Sigmoid colon (tissue), 7 donors: Measurements from ENCODE around the gene YEATS2. TPM values are rescaled to one million over a fixed set of nuclear protein-coding genes. Genes with fewer than 3 reads are reported as not detected.

ENCODE experiments used
- DNase-seq: peaks from one replicate; pipeline ENCODE4 v3.0.0-alpha.2; 2019
- H3K27ac ChIP-seq, 4 donors: fragments of 200-600 bp; sonication (generic); one replicate each; pipeline ENCODE4 v1.5.1; 2016 to 2019; ENCODE audit warnings: mild to moderate bottlenecking in 1 of 4
- H3K27me3 ChIP-seq, 3 donors: fragments of 200-600 bp; sonication (generic); one replicate each; pipeline ENCODE4 v1.5.1; 2019; ENCODE audit warnings: mild to moderate bottlenecking in 1 of 3
- H3K36me3 ChIP-seq, 4 donors: fragments of 200-600 bp; sonication (generic); one replicate each; pipeline ENCODE4 v1.5.1; 2016 to 2019
- H3K4me1 ChIP-seq, 4 donors: fragments of 200-600 bp; sonication (generic); one replicate each; pipeline ENCODE4 v1.5.1; 2017 to 2019
- H3K4me3 ChIP-seq, 4 donors: fragments of 200-600 bp; sonication (generic); one replicate each; pipeline ENCODE4 v1.5.1; 2017 to 2019; ENCODE audit warnings: mild to moderate bottlenecking in 2 of 4, moderate library complexity in 1 of 4
- H3K9me3 ChIP-seq, 4 donors: fragments of 200-600 bp in 3 of 4; sonication (generic) in 3 of 4; one replicate each; pipeline versions ENCODE4 v1.5.1 to v1.6.1; 2013 to 2019
- EP300 ChIP-seq, 4 donors: sonication (generic); formaldehyde crosslinking; IDR thresholded peaks; one replicate each; pipeline ENCODE4 v1.6.1; 2017; ENCODE audit warnings: antibody characterized with exemption in 4 of 4
- POLR2A ChIP-seq, 2 donors: fragments of 450-650 bp; IDR thresholded peaks; one replicate each; pipeline ENCODE4 v1.6.1; 2016; ENCODE audit warnings: antibody characterized with exemption in 2 of 2, mild to moderate bottlenecking in 2 of 2, moderate library complexity in 2 of 2
- POLR2AphosphoS5 ChIP-seq, 4 donors: sonication (generic); formaldehyde crosslinking; IDR thresholded peaks; one replicate each; pipeline ENCODE4 v1.6.1; 2017; ENCODE audit warnings: antibody characterized with exemption in 4 of 4
- WGBS, 2 donors: extraction: QIAGEN DNeasy Blood & Tissue Kit; methylation state at CpG; one replicate each; pipeline ENCODE4 v1.1.7; 2013; 5-methylcytosine and 5-hydroxymethylcytosine counted together
- intact Hi-C: fragments of 100-400 bp; cut with DNase I; formaldehyde crosslinking; loops from one replicate; pipeline ENCODE4 v1.15.1; 2023
- polyA plus RNA-seq, 3 donors: library from polyadenylated mRNA; stranded (reverse); fragments of 200-250 nt; gene quantifications; one replicate each; pipeline ENCODE4 v1.2.3, GENCODE V29; 2013
- total RNA-seq, 4 donors: library from RNA; depleted of rRNA; stranded (reverse); fragments of >200 nt; gene quantifications; one replicate each; pipeline ENCODE4 v1.1.0, GENCODE V29; 2016
- TF ChIP-seq, protein P1 (sequence below), 4 experiments: fragments of 450-650 bp in 3 of 4; fragments of 200-600 bp in 1 of 4; IDR thresholded peaks; one replicate each; pipeline ENCODE4 v1.5.1; 2016 to 2019; ENCODE audit warnings: antibody characterized with exemption in 4 of 4, mild to moderate bottlenecking in 3 of 4, moderate library complexity in 2 of 4
- donor health status: healthy with polysubstance abuse.
- donor health status: Bipolar disorder and iron deficiency.
- donor health status: healthy.

Gene YEATS2
- total and polyA plus RNA-seq, 7 donors: 3.0 to 20.3 (median 13.2) TPM

DNA sequence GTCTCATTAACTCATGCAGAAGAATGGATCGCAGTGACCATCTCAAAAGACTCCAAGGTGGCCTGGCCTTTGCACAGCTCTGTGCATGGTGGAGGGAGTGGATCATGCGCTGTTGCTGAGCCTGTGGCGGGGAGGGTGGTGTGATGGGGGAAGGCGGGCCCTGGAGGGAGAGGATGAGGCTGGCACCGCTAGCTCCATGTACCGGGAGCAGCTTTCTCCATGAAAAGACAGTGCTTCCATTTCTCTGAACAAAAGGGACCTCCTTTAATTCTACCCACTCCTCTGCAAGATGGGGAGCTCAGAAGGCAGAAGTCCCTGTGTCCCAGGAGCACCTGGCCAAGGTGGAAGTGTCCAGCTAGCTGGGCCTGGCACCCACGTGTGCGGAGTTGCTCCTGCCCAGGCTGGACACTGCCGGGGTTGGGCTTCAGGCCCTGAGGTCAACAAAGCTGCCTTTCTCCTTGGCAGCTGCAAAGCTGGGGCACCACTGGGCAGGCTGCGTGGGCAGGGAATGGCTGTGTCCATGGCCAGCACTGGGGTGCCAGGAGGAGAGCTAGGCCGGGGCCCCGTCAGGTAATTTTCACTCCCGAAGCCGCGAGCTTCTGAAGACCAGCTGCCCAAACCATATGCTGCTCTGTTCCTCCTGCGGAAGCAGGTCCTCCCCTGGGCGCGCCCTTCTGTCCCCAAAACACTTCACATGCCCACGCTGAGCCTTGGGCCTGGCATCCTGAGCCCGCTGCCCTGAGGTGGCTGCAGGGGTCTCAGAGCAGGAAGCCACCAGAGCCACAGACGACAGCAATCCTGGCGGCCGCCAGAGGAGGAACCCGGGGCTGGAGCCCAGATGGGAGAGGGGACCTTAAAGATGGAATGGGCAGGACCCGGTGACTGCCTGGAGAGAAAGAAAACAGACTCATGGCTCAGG is 121.4 kb downstream of the YEATS2 start:
- WGBS, 2 donors: 91 to 95% methylated on average over 25 of the region's 25 CpGs
- intact Hi-C loops: no loop called here
- no peak for DNase-seq

DNA sequence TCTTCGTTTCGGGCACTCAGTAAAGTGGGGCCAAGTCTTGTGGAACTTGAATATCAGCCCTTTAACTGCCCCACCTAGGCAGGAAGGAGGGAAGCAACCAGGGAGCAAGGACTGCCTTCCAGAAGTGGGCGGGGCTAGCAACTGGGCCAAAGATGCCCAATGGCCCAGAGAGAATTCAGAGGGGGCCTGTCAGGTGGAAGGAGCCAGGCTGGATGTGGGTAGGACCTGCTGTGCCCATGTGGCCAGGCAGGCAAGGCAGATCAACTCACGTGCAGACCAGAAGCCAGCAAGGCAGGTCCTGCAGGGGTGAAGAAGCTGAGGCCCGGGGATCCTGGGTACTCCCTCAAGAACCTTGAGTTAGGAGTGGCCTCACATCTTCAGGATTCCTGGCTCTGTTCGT is 122.2 kb downstream of the YEATS2 start:
- H3K4me1 ChIP-seq: peaks cover 0 to 8% (median 7%) of the 10 kb centered on the region in 4 donors
- no peak overlapping the region for H3K4me3 ChIP-seq
- 87 to 91% methylated on average over 6 of the region's 6 CpGs for WGBS, 2 donors
- H3K9me3 ChIP-seq: no peaks in the 10 kb centered on the region
- peaks cover 0 to 12% (median 0%) of the 10 kb centered on the region in 4 donors for H3K36me3 ChIP-seq
- H3K27ac ChIP-seq: no peak overlapping the region
- no peaks in the 10 kb centered on the region for H3K27me3 ChIP-seq
- TF ChIP-seq POLR2AphosphoS5 (IDR thresholded peaks at IDR 0.05): no peak
- no peak for TF ChIP-seq EP300 (IDR thresholded peaks at IDR 0.05)
- TF ChIP-seq, protein P1, sequence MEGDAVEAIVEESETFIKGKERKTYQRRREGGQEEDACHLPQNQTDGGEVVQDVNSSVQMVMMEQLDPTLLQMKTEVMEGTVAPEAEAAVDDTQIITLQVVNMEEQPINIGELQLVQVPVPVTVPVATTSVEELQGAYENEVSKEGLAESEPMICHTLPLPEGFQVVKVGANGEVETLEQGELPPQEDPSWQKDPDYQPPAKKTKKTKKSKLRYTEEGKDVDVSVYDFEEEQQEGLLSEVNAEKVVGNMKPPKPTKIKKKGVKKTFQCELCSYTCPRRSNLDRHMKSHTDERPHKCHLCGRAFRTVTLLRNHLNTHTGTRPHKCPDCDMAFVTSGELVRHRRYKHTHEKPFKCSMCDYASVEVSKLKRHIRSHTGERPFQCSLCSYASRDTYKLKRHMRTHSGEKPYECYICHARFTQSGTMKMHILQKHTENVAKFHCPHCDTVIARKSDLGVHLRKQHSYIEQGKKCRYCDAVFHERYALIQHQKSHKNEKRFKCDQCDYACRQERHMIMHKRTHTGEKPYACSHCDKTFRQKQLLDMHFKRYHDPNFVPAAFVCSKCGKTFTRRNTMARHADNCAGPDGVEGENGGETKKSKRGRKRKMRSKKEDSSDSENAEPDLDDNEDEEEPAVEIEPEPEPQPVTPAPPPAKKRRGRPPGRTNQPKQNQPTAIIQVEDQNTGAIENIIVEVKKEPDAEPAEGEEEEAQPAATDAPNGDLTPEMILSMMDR (IDR thresholded peaks at IDR 0.05): no peak
- TF ChIP-seq POLR2A (IDR thresholded peaks at IDR 0.05): no peak
- DNase-seq: no peak
- intact Hi-C loops: no loop called here

More for the DNA sequence above, 121.4 kb downstream of the YEATS2 start:
- Histone ChIP-seq H3K4me1 (no peaks in the 10 kb centered on the region), H3K9me3 (no peaks in the 10 kb centered on the region), H3K27ac (no peak overlapping the region), H3K4me3 (no peak overlapping the region), H3K36me3 (peaks cover 0 to 12% (median 0%) of the 10 kb centered on the region in 4 donors), H3K27me3 (no peaks in the 10 kb centered on the region)
- TF ChIP-seq POLR2A (IDR thresholded peaks at IDR 0.05) (no peak), EP300 (IDR thresholded peaks at IDR 0.05) (no peak), POLR2AphosphoS5 (IDR thresholded peaks at IDR 0.05) (no peak)
- TF ChIP-seq, protein P1 (IDR thresholded peaks at IDR 0.05): no peak

DNA sequence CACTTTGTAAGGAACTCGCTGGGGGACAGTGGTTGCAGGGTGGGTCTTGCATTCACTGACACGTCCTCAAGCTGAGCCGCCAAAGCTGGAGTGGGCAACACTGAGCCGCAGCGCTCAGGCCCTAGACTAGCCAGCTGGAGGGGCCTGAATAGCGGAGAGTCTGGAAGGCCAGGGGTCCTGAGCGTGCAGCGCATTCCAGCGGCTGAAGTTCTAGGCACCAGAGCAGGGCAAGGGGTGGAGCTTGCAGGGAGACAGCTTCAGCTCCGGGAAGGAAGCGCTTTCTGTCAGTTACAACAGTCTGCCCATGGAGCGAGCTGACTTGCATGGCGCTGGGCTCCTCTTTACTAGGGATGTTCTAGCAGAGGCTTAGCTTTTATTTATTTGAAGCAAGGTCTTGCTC is 125.0 kb downstream of the YEATS2 start:
- 92 to 97% methylated on average over 13 of the region's 13 CpGs for WGBS, 2 donors
- intact Hi-C loops: no loop called here
- H3K4me1 ChIP-seq: peaks cover 0 to 18% (median 13%) of the 10 kb centered on the region in 4 donors
- no peak for DNase-seq
- H3K4me3 ChIP-seq: no peak overlapping the region
- H3K27me3 ChIP-seq: no peaks in the 10 kb centered on the region
- TF ChIP-seq POLR2A (IDR thresholded peaks at IDR 0.05) (no peak), POLR2AphosphoS5 (IDR thresholded peaks at IDR 0.05) (no peak), EP300 (IDR thresholded peaks at IDR 0.05) (no peak)
- TF ChIP-seq, protein P1 (IDR thresholded peaks at IDR 0.05): no peak
- no peak overlapping the region for H3K27ac ChIP-seq
- H3K9me3 ChIP-seq: no peaks in the 10 kb centered on the region
- no peaks in the 10 kb centered on the region for H3K36me3 ChIP-seq

DNA sequence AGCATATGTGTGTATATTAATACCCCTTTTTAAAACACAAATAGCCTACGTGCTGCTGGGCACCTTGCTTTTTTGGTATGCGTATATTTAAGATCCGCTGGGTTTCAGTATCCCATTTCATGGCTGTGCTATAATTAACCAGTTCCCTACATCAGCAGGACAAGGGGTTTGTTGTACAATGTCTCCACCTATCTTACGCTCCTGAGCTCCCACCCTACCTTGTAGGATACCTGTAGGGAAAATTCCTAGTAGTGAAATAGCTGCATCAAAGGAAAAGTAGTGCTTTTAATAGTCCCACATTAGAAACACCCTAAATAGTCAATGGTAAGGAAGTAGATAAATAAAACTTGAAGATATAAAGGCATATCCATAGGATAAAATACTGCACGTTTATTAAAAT is 126.4 kb downstream of the YEATS2 start:
- TF ChIP-seq EP300 (IDR thresholded peaks at IDR 0.05) (no peak), POLR2A (IDR thresholded peaks at IDR 0.05) (no peak), POLR2AphosphoS5 (IDR thresholded peaks at IDR 0.05) (no peak)
- TF ChIP-seq, protein P1 (IDR thresholded peaks at IDR 0.05): no peak
- Histone ChIP-seq H3K27ac (no peak overlapping the region), H3K4me1 (peaks cover 0 to 18% (median 13%) of the 10 kb centered on the region in 4 donors), H3K27me3 (no peaks in the 10 kb centered on the region), H3K36me3 (peaks cover 0 to 7% (median 0%) of the 10 kb centered on the region in 4 donors), H3K4me3 (no peak overlapping the region), H3K9me3 (no peaks in the 10 kb centered on the region)
- DNase-seq: no peak
- intact Hi-C loops: no loop called here
- WGBS, 2 donors: 78 to 82% methylated on average over 5 of the region's 5 CpGs
